Fibroblast of skin of abdomen (primary cell): ENCODE results near the gene HINFP.
"Not testable (repeated sequence)": the region's sequence is repeated elsewhere in the genome, so short reads cannot be mapped to it uniquely, and the experiment has no call there.

Experiments
- DNase-seq: peaks from one replicate; pipeline ENCODE4 v3.0.0-alpha.2; 2013

HINFP gene

GRCh38 chr11:119156496-119156895 is 35.1 kb downstream of the HINFP start:
- DNase-seq, result no peak

- DNase-seq, result no peak
These were observed 35.7 kb downstream of the HINFP start for GRCh38 chr11:119157063-119157462.

- DNase-seq, result no peak
These were observed 37.1 kb downstream of the HINFP start for GRCh38 chr11:119158467-119158866.

GRCh38 chr11:119160151-119160550 is 38.8 kb downstream of the HINFP start:
- no peak for DNase-seq

- no peak for DNase-seq
These were observed 40.5 kb downstream of the HINFP start for GRCh38 chr11:119161871-119162270.

- DNase-seq, result peak; percentile 65
These were observed 45.1 kb downstream of the HINFP start for GRCh38 chr11:119166368-119167076.

GRCh38 chr11:119167077-119167458 is 45.7 kb downstream of the HINFP start:
- DNase-seq, result not testable (repeated sequence)

GRCh38 chr11:119167933-119168332 is 46.6 kb downstream of the HINFP start:
- DNase-seq, result no peak

- DNase-seq, result peak; percentile 84
These were observed 47.3 kb downstream of the HINFP start, which contains the start of gene NLRX1 for GRCh38 chr11:119168471-119169281. Gene NLRX1, plus strand, starts transcription at chr11:119168725. Its CDS starts 2,679 bp downstream, at chr11:119171404.

- DNase-seq, result peak; percentile 31
These were observed 47.9 kb downstream of the HINFP start for GRCh38 chr11:119169282-119169719.

- no peak for DNase-seq
These were observed 51.1 kb downstream of the HINFP start for GRCh38 chr11:119172513-119172912.

- DNase-seq, result no peak
These were observed 52.1 kb downstream of the HINFP start for GRCh38 chr11:119173453-119173852.

- peak; percentile 36 for DNase-seq
These were observed 54.2 kb downstream of the HINFP start for GRCh38 chr11:119175493-119176077.

- peak; percentile 20 for DNase-seq
These were observed 56.8 kb downstream of the HINFP start for GRCh38 chr11:119178166-119178680.

GRCh38 chr11:119179342-119179741 is 58.0 kb downstream of the HINFP start:
- DNase-seq, result no peak

- no peak for DNase-seq
These were observed 58.6 kb downstream of the HINFP start for GRCh38 chr11:119179983-119180382.

- no peak for DNase-seq
These were observed 59.6 kb downstream of the HINFP start for GRCh38 chr11:119180729-119181676.

GRCh38 chr11:119181677-119182412 is 60.5 kb downstream of the HINFP start:
- no peak for DNase-seq

- DNase-seq, result not testable (repeated sequence)
These were observed 63.0 kb downstream of the HINFP start for GRCh38 chr11:119184399-119184798.
